ENCODE results near the gene HOXD13.

Gene HOXD13

DNA sequence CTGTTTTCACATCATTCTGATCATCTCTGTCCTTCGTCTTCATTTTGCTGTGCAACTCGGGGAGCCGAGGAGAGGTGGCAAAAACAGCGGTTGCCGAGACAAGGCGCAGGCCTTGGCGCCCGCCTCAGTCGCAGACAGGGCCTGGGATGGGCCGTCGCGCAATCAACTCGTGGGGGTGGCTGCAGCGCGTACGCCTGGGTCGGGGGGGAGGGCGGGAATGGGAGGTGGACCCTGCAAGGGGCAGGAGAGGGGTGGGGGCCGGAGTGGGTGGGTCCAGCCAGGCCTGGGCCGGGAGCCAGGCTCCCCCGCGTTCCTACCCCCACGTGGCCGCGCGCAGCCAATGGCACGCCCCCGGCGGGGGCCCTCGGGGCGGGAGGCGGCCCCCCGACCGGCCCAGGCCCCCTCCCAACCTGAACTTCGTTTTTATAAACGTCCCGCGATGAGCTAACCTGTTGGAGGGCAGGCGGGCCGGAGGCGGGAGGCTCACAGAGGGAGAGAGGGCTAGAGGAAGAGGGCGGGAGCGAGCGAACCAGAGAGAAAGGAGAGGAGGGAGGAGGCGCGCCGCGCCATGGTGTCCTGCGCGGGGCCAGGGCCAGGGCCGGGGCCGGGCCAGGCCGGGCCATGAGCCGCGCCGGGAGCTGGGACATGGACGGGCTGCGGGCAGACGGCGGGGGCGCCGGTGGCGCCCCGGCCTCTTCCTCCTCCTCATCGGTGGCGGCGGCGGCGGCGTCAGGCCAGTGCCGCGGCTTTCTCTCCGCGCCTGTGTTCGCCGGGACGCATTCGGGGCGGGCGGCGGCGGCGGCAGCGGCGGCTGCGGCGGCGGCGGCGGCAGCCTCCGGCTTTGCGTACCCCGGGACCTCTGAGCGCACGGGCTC is at the start of gene HOXD13:
Gene HOXD13 (plus strand): TSS at position 452 of the 875 bp plus-strand sequence. CDS start 170 bp downstream, at position 622.
- no peak for DNase-seq

DNA sequence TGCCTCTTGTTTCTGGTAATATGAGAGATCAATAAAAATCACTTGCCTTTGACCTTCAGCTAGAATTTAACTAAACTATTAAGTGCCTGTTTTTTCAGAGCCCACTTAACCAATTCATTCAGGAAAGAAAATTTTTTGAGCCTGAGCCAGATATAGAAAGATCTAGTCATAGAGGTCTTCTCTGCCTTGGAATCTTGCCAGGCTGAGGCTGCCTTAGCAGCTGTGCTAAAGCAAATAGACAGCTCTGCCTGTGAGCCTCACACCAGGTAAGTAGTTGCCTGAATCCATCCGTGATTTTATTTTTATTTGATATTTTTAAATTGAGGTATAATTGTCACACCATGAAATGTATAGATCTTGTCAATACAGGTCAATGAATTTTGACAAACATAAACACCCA is 36.1 kb upstream of the HOXD13 start:
- DNase-seq, result no peak

DNA sequence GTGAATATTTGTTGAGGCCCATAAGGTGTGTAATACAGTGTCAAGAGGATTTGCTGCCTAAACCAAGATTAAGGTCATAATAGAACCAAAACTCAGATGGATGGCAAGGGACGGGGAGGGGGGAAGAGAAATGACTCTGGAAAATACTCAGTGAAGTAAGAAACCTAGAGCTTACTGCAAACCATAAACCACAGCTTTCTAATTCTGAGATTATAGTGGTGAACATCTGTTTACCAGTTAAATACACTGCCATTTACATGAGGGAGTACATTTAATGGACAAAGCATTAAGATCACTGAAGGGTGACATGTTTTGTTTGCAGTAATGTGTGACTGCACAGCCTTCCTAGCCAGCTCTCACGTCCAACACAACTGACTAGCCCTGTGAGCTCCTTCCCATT is 28.6 kb upstream of the HOXD13 start:
- no peak for DNase-seq

DNA sequence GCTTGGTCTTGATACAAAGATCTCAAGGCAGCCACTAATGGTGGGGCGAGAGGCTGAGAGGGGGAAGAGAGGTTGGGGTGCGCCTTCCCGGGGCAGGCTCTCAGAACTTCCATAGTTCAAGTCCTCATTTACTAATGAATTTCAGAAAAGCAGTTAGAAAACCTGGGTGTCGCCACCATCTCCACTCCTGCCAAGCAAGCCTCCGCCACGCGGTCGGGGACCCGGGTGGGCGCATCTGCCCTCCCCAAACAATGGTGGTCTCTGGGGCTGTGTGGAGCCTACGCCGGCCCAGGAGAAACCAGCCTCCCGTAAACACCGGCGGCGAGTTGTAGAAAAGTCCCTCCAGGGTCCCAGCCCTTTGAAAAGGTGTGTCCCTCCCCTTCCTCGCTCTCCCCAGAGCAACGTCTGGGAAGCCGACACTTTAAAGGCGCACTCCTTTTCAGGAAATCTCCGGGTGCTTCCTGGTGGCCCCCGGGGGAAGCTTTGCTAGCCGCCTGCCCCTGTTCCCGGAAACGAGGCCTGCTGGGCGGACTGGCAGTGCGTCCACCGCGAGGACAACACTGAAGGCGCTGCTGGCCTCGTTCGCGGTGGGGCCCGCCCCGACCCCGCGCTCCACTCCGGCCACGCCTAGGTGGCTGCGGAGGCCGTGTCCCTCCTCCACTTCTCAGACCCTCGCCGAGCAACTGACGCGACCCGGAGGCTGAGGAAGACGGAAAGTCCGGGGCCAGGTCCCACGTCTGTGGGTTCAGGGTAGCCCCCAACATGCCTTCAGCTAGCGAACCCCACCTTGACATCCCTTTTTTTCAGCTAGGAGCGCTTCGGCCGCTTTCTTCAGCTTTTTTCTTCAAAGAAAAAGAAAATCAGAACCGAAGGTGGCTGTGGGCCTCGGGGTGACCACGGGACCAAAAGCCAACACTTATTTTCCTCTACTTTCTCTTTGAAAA is 25.6 kb upstream of the HOXD13 start:
- no peak for DNase-seq

DNA sequence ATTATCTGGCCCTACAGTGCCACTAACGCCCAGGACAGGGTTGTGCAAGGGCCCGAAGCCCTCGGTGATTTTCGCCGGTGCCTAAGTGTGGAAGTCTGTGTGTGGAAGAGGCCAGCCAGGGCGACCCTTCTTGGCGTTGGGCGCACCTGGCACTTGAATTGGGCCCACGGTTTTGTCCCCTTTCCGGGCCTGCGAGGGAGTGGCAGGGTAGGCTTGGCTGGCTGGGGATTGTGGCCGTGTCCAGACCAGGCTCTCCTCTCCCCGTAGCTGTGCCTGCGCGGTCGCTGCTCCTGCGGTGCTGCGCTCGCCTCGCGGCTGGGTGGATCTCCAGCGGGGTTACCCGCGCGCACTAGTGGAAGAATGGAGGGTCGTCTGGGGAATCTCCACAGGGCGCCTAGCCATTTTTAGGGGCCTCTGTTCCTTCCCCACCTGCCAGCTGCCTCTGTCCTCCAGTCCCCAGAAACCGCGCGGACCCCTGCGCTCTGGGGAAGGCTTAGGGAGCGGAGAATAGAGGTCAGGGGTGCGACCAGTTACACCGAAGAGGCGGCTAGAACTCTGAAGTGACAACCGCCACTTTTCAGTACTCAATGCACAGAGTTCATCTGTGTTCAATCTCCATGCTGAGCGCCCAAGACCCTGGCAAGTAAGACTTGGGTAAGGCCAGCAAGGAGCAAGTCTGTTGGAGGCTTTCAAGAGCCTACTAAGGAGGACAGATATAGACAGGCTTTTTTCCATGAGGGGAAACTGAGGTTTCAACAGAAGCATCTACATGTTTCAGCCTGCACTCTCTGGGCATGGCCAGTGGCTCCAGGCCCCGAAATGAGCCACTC is 24.7 kb upstream of the HOXD13 start:
- DNase-seq, result no peak

DNA sequence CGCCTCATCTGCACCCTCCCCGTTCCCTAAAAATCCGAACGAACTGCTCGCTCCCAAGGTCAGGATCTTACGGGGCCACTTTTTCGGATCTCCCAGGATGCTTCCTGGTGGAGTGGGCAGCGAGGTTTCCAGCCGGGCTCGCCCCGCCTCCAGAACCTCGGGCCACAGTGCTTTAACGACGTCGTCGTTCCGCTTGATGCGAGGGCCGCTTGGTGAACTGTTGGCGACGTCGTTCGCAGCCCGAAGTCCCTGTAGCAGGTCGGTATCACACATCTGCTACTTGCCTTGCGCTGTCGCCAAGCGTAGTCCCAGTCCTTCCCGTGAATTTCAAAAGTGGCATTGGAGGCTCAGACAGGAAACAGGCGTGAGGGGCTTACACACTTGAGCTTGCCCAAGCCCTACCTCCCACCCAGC is 24.1 kb upstream of the HOXD13 start:
- no peak for DNase-seq

DNA sequence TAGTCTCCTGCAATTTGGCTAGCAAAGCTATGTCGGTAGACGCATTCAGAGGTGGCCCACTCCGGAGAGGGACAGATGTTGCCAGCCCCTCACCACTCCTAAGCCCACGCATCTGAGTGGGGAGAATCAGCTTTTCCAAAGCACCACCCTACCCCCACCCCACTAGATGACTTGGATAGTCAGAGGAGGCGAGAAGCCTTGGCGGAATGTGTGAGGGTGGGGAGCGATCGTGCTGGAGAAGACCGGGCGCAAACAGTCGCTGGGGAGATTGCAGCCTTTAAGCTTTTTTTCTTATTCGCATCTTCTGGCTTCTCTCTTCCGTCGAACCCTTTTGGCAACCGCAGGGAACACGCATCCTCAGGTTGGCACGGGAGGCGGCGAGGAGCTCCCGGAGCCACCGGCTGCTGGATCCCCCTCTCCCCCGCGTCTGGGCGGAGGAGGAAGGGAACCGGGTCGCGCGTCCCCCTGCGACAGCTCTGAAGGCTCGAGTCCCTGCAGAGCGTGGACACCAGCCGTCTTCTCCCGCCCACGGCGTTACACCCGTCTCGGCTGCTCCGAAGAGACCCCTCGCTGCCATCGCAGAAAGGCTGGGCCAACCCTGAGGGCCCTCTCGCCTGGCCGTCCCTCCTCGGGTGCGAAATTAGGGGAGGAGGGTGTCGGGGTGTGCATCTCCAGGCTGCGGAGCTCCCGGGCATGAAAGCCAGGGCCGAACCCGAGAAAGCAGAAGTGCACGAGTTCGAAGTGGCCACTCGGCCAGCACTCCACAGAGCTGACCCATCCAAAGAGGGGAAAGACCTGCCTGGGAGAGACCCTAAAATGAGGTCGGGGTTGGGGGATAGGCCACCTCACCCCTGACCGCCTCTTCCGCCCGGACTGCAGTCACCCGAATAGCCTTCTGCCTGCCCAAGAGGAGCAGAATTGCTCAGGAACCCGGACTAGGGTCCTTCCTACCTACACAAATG is 20.9 kb upstream of the HOXD13 start:
- DNase-seq, result no peak

DNA sequence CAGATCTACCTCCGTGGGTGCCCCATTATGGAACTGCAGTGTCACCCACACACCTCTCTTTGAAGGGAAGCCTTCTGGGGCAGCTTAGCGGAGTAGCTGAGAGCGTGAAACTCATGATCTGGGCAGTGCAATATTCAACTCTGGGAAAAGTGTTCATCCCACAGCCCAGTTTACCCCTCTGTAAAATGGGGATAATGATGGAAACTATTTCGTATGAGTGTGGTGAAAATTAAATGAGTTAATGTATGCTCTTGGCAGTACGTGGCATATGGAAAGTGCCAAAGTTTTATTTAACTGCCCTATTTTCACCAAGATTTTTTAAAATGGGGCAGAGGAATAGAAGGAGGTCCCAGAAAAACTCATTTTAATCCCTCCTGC is 20.2 kb upstream of the HOXD13 start:
- no peak for DNase-seq

DNA sequence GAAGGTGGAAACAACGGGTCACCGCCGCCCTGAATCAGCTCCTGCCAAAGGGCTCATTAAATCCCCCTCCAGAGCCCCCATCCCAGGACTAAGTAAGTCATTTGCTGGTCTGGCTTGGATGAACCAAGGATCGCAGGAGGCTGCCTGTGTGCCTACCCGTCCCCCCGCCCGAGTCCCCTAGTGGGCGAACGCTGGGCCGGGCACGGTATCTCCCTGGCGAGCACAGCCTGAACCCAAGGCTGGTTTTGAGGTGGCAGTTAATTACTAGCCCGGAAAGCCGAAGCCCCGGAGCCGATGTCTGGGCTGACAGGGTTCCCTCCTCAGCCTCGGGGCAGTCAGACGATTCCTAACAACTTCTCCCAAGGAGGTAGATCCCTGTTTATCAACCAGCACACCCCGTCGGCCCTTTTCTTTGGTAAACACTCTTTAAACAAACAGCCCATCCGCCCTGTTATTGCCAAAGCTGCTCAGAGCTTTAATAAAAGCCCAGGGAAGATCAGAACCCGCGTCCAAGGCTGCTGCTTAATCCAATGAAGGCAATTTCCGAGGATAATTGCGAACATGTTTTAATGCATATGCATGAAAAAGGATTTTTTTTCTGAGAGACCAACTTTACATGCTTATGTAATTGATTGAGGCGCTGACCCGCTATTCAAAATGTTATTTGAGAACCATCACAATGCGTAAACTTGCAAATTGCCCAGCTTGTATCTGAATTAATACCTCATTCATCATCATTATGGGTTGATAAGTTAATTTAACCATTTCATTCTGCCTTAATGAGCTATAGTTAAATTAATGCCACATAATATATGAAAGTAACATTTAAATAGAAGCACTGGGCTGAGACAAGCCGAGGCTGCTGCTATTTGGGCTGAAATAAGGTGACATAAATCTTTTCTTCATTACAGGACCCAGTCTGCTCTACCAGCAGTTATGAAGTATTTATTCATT is 19.3 kb upstream of the HOXD13 start:
- DNase-seq, result no peak

DNA sequence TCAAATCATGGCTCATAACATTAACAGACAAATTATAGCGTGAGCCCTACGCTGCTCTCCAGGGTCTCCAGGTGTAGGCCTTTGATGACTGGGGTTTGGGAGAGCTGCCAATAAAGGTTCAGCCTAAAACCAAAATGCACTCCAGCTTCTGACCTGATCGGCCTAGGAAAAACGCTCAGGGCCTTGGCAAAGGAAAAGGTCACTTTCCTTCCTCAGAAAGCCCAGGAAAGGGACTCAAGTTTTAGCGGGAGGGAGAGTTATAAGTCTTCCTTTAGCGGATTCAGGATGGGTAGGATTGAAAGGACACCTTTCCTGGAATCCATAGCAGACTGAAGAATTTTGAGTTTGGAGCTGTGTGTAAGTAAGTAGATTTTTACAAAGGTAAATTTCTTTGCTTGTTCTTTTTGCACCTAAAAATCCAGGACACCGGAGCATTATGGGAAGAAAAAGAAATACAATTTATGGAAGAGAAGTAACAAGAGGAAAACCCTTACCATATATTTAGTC is 17.5 kb upstream of the HOXD13 start:
- no peak for DNase-seq

DNA sequence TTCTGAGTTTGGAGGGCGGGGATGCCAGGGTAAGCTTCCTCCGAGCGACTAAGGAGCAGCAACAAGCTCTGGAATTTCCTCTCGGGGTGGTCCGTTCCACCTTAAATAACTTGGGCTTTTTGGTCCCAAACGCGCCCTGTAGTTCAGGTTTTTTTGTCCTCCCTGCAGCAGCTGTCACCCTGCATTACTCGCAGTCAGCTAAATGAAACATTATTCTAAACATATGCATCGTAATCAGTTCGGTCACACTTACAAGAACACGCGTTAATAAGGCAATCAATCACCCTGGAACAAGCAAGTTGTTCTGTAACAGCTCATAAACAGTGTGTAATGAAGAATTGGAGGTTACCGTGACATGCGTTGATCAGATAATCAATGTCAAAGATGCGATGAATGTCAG is 17.0 kb upstream of the HOXD13 start:
- no peak for DNase-seq

DNA sequence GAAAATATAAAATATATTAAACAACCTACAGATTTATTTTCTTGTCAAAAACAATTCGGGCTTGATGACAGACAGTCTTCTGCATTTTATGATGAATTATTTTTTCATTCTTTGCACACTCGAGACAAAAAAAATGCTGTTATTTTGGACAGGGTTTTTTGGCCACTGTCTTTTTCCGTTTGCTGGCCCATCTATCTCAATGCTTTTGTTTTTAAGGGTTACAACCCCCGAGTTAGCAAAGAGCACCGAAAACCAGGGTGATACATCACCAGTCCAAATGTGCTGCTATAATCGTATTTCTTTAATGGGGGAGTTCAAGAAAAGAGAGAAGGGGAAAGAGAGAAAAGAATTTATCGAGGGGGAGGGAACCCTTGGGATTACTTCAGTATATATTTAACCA is 16.5 kb upstream of the HOXD13 start:
- DNase-seq, result no peak

DNA sequence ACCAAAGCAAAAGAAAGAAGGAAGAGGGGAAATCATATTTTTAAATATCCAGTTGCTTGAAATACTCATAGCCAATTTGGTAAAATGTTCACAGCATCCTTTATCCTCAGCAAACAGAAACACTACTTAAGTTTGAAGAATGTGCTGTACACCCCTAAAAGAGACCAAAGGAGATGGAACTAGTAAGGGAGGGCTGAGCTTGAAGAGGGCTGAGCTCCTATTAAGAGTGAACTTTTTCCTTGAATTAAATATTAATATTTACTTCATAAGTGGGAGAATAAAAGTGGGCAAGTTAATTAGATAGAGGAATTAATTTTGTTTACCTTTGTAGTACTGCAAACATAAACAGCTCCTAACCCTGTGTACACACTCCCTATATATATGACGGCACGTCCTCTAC is 15.7 kb upstream of the HOXD13 start:
- DNase-seq, result no peak

DNA sequence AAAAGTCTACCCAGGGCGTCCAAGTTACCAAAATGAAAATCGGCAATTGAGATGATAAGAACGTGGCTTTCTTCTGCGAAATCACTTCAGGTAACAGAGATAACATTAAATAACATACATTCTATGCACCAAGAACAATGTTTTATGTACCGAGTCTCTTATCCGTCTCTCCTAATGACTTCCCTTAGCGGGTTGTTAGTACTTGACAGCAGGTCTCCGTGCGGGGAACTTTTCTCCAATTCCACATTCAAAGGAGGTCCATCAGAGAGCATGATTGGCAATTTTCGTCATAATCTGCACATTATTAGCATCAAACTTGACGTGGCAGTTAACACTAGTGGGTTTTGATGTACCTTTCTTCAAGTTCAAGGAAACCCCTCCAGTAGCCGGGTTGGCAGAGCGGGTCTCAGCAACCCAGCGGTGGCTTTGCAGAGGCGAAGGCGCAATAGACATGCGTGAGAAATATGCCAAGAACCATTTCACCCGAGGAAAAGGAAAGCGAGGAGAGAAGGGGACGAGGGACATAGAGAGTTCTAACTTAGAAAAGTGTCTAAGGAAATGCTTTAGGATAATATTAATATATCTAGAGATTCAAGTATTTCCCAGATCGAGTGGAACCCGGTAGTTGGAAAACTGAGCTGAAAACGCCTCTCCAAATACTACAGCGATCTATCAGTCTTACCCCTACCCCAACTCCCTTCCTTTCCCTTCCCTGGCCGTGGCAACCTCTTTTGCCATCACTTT is 13.8 kb upstream of the HOXD13 start:
- no peak for DNase-seq

DNA sequence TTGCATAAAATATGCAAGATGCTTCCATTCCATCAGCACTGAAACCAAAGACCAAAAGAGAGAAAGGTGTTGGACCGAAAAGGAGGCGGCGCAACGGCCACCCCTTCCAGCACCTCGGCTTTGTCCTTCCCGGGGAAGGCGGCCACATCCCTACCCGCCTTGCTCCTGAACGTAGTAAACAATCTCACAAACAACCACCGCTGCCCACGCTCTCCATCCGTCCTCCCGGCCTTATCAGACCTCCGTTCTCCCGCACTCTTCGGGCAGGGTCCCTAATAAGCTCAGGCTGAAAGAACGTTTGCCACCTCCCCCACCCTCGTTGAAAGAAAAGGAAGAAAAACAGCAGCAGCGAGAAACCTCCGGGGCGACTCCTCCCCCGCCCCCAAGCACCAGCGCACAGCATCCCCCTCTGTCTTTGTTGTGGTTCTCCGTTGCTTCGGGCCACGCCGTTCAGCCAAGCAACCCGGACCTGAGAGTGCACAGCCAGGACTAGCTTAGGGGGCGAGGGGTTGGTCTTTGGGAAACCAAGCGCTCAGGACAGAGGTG is 13.2 kb upstream of the HOXD13 start:
- no peak for DNase-seq

DNA sequence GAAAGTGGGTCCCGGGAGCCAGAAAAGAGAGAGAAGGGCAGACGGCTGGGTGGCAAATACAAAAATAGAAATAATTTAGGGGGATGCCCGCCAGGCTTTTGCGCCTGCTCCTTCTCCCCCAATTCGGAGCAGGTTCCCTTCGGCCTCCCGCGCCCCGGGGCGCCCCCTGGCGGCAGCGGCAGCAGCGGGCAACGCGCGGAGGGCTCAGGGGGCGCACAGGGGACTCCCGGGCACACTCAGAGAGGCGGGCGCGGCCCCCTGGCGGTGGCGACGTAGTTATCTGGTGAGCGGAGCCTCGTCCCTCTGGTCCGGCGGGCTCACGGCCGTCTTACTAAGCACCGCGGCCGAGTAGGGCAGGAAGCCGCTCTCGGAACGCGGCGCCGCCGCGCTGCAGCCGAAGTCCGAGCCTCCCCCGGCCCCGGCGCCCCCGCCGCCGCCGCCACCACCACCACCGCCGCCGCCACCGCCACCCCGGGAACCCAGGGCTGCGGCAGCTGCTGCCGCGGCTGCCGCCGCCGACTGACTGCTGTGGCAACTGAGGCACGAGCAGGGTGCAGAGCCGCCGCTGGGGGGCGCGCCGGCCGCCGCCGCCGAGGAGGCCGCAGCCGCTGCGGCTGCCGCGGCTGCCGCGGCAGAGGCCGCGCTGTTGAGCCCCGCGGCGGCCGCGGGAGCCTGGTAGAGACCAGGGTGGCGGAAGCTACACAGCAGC is 12.5 kb upstream of the HOXD13 start:
- DNase-seq, result no peak

DNA sequence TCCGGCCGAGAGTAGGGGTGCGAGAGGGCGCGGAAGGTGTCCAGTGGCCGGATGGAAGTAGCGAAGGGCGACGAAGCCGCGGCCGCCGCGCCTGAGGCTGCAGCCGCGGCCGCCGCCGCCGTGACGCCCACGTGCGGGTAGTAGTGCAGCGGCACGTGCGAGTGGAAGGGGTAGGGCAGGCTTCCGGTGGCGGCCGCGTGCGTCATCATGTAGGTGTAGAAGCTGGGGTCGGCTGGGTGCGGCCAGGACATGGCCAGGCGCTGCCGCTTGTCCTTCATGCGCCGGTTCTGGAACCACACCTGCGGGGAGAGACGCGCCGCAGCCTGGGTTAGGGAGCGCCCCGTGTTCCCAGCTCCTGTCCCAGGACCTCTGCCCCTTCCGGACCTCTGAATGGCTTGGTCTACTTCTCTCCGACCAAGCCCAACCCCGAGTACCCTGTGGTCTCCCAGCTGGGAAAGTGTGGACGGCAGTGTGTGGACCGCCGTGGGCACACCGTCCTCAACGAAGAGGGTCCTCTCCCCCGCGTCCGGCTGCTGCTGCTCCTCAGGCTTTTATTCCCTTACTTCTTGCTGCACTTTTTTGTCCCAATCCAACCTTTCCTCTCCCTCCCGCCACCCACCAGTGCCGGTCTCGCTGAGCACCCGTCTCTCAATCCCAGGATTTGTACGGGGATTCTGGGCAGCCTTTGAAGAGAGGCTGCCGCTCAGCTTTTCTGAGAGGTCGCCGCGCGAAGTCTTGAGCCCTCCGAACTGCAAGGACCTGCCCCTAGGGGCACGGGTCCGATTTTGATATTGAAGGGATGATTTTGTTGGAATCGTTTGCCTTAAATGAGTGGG is 11.8 kb upstream of the HOXD13 start:
- no peak for DNase-seq

Measured in activated CD4-positive, CD25-positive, alpha-beta regulatory T cell (primary cell).